K562 (cell line): ENCODE results near the gene MATN1. TPM values are rescaled to one million over a fixed set of nuclear protein-coding genes. Genes with fewer than 3 reads are reported as not detected.

Experiments
- CEBPG ChIP-seq, 3 experiments: fragments of 200-800 bp in 1 of 3; sonication (Bioruptor generic) in 1 of 3; sonication (generic) in 1 of 3; formaldehyde crosslinking in 1 of 3; IDR thresholded peaks in 2 of 3; conservative IDR thresholded peaks in 1 of 3; 2 replicates each; pipeline versions ENCODE4 v1.6.1 to v1.8.0; 2016 to 2022; ENCODE audit warnings: missing compliant biosample characterization in 2 of 3, missing genetic modification characterization in 2 of 3, mild to moderate bottlenecking in 1 of 3, missing genetic modification reagents in 1 of 3
- DMBX1 ChIP-seq: fragments of 250-450 bp; sonication (Bioruptor Pico); IDR thresholded peaks from 2 replicates; pipeline ENCODE4 v1.8.0; 2022; ENCODE audit warnings: inconsistent platforms, mild to moderate bottlenecking, moderate library complexity, borderline replicate concordance
- FOXM1 ChIP-seq, 2 experiments: fragments of 450-650 bp in 1 of 2; sonication (generic) in 1 of 2; formaldehyde crosslinking in 1 of 2; IDR thresholded peaks; 2 replicates each; pipeline versions ENCODE4 v1.6.1 to v1.9.0; 2017 to 2022; ENCODE audit warnings: low read depth in 2 of 2, mild to moderate bottlenecking in 2 of 2, missing genetic modification reagents in 1 of 2, moderate library complexity in 1 of 2
- NR2F6 ChIP-seq: fragments of 450-650 bp; formaldehyde crosslinking; IDR thresholded peaks from 2 replicates; pipeline ENCODE4 v1.4.0; 2020; ENCODE audit warnings: mild to moderate bottlenecking
- RBFOX2 ChIP-seq: fragments of 200-400 bp; formaldehyde crosslinking; IDR thresholded peaks from 2 replicates; pipeline ENCODE4 v1.6.1; 2017; ENCODE audit warnings: low read depth, mild to moderate bottlenecking, low read length, moderate library complexity
- ZBTB33 ChIP-seq: sonication (generic); formaldehyde crosslinking; IDR thresholded peaks from 2 replicates; pipeline ENCODE4 v1.8.1; 2023; ENCODE audit warnings: mild to moderate bottlenecking, missing genetic modification reagents
- ZNF41 ChIP-seq: fragments of 250-450 bp; sonication (Bioruptor Pico); conservative IDR thresholded peaks from 2 replicates; pipeline ENCODE4 v1.4.0; 2020; ENCODE audit warnings: mild to moderate bottlenecking
- ZNF57 ChIP-seq: fragments of 450-650 bp; formaldehyde crosslinking; IDR thresholded peaks from 2 replicates; pipeline ENCODE4 v1.4.0; 2020; ENCODE audit warnings: mild to moderate bottlenecking, moderate library complexity
- polyA plus RNA-seq, 8 experiments: library from polyadenylated mRNA; depleted of rRNA in 4 of 8; stranded (reverse) in 5 of 8; unstranded in 3 of 8; fragments of >200 nt; fragmentation: Nextera tagmentation in 2 of 8; fragmentation: Illumina TruSeq in 1 of 8; extraction: Ambion mirVana in 2 of 8; extraction: Trizol in 1 of 8; gene quantifications; 2 replicates each; pipeline versions ENCODE4 v1.2.1 to v1.2.3, GENCODE V29; 2011 to 2014; ENCODE audit warnings: inconsistent platforms in 1 of 8, missing spikeins in 1 of 8
- total RNA-seq, 7 experiments: library from RNA; depleted of rRNA in 6 of 7; stranded (reverse); fragments of >200 nt in 6 of 7; fragmentation: Illumina TruSeq in 2 of 7; extraction: Trizol in 2 of 7; gene quantifications; 2 replicates each; pipeline versions ENCODE4 v1.2.1 to v1.2.3, GENCODE V29; 2011 to 2021; ENCODE audit warnings: low replicate concordance in 1 of 7
- TF ChIP-seq, protein P1 (sequence below): fragments of 250-450 bp; sonication (Bioruptor Pico); IDR thresholded peaks from 2 replicates; pipeline ENCODE4 v1.8.0; 2021; ENCODE audit warnings: borderline replicate concordance, mild to moderate bottlenecking, moderate library complexity; ENCODE audit not compliant: poor library complexity, severe bottlenecking
- TF ChIP-seq, protein P2 (sequence below), 3 experiments: fragments of 200-800 bp in 1 of 3; sonication (Bioruptor generic) in 1 of 3; sonication (generic) in 1 of 3; formaldehyde crosslinking in 1 of 3; IDR thresholded peaks; 2 replicates each; pipeline versions ENCODE4 v1.6.1 to v1.8.0; 2016 to 2022; ENCODE audit warnings: mild to moderate bottlenecking in 2 of 3, missing compliant biosample characterization in 2 of 3, missing genetic modification characterization in 2 of 3, missing genetic modification reagents in 1 of 3
- TF ChIP-seq, protein P3 (sequence below), 2 experiments: fragments of 450-650 bp; formaldehyde crosslinking in 1 of 2; IDR thresholded peaks; 2 replicates each; pipeline versions ENCODE4 v1.4.0 to v1.6.1; 2014 to 2020; ENCODE audit warnings: mild to moderate bottlenecking in 2 of 2, borderline replicate concordance in 1 of 2, low read depth in 1 of 2

MATN1 gene
- total and polyA plus RNA-seq, 9 of the 15 experiments (the other 6 are each of a cell fraction or from before 2014, with no cell fraction given), result 0.10 to 2.3 (median 1.2) TPM

GRCh38 chr1:30765556-30766434 is 42.4 kb upstream of the MATN1 start (continued):
- peak; percentile 100 for TF ChIP-seq ZBTB33 (CRISPR knock-in tag)
- TF ChIP-seq, protein P1, sequence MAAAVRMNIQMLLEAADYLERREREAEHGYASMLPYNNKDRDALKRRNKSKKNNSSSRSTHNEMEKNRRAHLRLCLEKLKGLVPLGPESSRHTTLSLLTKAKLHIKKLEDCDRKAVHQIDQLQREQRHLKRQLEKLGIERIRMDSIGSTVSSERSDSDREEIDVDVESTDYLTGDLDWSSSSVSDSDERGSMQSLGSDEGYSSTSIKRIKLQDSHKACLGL, result no peak
- no peak for TF ChIP-seq FOXM1 (IDR thresholded peaks at IDR 0.05; ENCODE audit: low read depth)
- no peak for TF ChIP-seq FOXM1 (CRISPR knock-in tag; IDR thresholded peaks at IDR 0.05; ENCODE audit: low read depth)
- no peak for TF ChIP-seq CEBPG (CRISPR knock-in tag; IDR thresholded peaks at IDR 0.05)
- TF ChIP-seq CEBPG (tag; conservative IDR thresholded peaks at IDR 0.05 in 1 of 2, IDR thresholded peaks at IDR 0.05 in 1 of 2), result no peak
- no peak for TF ChIP-seq ZNF57 (CRISPR knock-in tag)
- TF ChIP-seq, protein P2, sequence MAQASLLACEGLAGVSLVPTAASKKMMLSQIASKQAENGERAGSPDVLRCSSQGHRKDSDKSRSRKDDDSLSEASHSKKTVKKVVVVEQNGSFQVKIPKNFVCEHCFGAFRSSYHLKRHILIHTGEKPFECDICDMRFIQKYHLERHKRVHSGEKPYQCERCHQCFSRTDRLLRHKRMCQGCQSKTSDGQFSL (CRISPR knock-in tag; IDR thresholded peaks at IDR 0.05), result peak; percentile 44; the same call in 1 of the 2 replicates
- TF ChIP-seq, protein P2 (tag; IDR thresholded peaks at IDR 0.05), result no peak; a peak in 1 of 4 replicates
- 0 out of 2 replicates have a peak, but pooled peaks have one; percentile 39 for TF ChIP-seq NR2F6 (CRISPR knock-in tag)
- TF ChIP-seq, protein P3, sequence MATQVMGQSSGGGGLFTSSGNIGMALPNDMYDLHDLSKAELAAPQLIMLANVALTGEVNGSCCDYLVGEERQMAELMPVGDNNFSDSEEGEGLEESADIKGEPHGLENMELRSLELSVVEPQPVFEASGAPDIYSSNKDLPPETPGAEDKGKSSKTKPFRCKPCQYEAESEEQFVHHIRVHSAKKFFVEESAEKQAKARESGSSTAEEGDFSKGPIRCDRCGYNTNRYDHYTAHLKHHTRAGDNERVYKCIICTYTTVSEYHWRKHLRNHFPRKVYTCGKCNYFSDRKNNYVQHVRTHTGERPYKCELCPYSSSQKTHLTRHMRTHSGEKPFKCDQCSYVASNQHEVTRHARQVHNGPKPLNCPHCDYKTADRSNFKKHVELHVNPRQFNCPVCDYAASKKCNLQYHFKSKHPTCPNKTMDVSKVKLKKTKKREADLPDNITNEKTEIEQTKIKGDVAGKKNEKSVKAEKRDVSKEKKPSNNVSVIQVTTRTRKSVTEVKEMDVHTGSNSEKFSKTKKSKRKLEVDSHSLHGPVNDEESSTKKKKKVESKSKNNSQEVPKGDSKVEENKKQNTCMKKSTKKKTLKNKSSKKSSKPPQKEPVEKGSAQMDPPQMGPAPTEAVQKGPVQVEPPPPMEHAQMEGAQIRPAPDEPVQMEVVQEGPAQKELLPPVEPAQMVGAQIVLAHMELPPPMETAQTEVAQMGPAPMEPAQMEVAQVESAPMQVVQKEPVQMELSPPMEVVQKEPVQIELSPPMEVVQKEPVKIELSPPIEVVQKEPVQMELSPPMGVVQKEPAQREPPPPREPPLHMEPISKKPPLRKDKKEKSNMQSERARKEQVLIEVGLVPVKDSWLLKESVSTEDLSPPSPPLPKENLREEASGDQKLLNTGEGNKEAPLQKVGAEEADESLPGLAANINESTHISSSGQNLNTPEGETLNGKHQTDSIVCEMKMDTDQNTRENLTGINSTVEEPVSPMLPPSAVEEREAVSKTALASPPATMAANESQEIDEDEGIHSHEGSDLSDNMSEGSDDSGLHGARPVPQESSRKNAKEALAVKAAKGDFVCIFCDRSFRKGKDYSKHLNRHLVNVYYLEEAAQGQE (IDR thresholded peaks at IDR 0.05; ENCODE audit: borderline replicate concordance), result no peak
- TF ChIP-seq, protein P3 (CRISPR knock-in tag; IDR thresholded peaks at IDR 0.05; ENCODE audit: low read depth), result no peak
- TF ChIP-seq RBFOX2, result peak; percentile 42; the same call in 1 of the 2 replicates
- TF ChIP-seq DMBX1, result peak; percentile 58; the same call in 1 of the 2 replicates
- 0 out of 2 replicates have a peak, but pooled peaks have one; percentile 9 for TF ChIP-seq ZNF41
